ENCODE measurements around the gene IZUMO4. TPM values are rescaled to one million over a fixed set of nuclear protein-coding genes. Genes with fewer than 3 reads are reported as not detected.

Gene IZUMO4
- total and polyA plus RNA-seq, 7 experiments from 2014 or later = 0.73 to 26.8 (median 15.4) TPM

DNA sequence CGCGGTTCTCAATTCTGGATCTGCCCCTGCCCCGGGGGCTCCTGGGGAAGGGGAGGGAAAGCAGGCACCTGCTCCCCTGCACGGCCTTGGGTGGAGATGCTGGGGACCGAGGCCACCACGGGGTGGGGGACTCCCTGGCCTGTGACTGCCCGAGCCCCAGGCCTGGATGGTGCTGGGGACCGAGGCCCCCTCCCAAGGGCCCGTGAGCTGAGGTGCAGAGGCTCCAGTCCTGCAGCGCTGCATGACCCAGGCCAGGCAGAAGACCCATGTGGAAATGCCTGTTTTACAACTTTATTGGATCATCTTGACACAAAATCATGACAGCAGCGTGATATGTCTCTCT, 4.0 kb downstream of the IZUMO4 start:
- CTCF ChIA-PET = no interaction called here
- POLR2A ChIA-PET = no interaction called here

DNA sequence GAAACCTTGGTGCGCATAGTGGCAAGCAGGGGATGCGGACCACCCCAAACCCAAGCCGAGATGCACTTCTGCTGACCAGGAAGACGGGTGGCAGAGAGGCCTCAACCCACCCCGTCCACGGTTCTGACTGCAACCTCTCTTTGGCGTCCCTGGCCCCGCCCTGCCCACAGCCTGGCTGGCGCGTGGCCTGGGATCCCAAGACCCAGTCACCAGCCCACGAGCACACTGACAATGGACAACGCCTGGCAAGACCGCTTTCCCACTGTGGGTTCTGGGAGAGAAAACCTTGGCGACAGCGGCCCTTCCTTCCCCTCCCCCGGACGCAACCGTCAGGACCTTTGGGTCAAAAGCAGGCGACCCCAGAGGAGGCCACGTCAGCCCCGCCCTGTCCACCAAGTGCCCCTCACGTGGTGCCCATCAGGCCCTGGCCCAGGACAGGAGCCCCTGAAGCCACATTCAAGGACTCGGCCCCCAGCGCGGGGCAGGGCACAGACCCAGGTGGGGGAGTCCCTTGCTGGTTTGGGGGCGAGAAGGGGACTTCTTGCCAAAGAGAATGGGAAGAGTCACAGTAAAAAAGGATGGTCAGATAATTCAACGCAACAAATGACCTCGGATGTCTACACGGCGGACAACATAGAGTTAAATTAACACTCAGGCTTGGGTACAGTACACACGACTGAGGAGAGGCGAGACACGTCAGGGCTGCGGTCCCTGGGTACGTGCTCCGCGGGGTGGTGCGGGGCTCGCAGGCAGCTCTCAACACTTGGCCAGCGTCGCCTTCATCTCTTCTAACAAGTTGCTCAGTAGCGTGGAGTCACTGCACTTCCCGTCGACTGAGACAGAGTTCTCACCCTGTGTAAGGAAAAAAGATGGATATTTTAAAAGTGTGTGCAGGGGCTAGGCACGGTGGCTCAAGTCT, 5.0 kb downstream of the IZUMO4 start:
- no peak overlapping the region for H3K4me3 ChIP-seq (ENCODE audit: low read length)
- H3K27ac ChIP-seq (ENCODE audit: low read depth, low read length) = no peak overlapping the region
- peaks cover 15 to 35% (median 33%) of the 10 kb centered on the region in 5 donors for H3K36me3 Mint-ChIP-seq
- peaks cover 0 to 17% (median 2%) of the 10 kb centered on the region in 11 donors for H3K9me3 Mint-ChIP-seq
- H3K27ac Mint-ChIP-seq = peak overlapping the region in 1 of 9 donors; percentile 87
- peaks cover 0 to 14% (median 4%) of the 10 kb centered on the region in 7 donors for H3K4me1 Mint-ChIP-seq
- ATAC-seq (no peak), DNase-seq (no peak)
- H3K36me3 ChIP-seq (ENCODE audit: control insufficient read depth in 2 of 3, insufficient read depth in 3 of 3, low read length in 3 of 3) = peaks cover 0 to 62% (median 6%) of the 10 kb centered on the region in 3 experiments
- H3K27me3 Mint-ChIP-seq = no peaks in the 10 kb centered on the region
- H3K4me1 ChIP-seq (ENCODE audit: control insufficient read depth in 2 of 2, insufficient read depth in 2 of 2, low read length in 2 of 2) = peaks cover 5 to 8% of the 10 kb centered on the region in 2 donors
- ChIA-PET POLR2A (no interaction called here), CTCF (no interaction called here)
- H3K9me3 ChIP-seq (ENCODE audit: control insufficient read depth in 2 of 3, low read length in 3 of 3) = peaks cover 0 to 11% (median 0%) of the 10 kb centered on the region in 3 experiments
- no peaks in the 10 kb centered on the region for H3K27me3 ChIP-seq (ENCODE audit: control insufficient read depth in 2 of 2, insufficient read depth in 2 of 2, low read length in 2 of 2)
- peak overlapping the region in 1 of 10 donors; percentile 38 for H3K4me3 Mint-ChIP-seq
- intact Hi-C loops (cut with micrococcal nuclease) = no loop called here

More for the DNA sequence above, 4.0 kb downstream of the IZUMO4 start:
- intact Hi-C loops (cut with micrococcal nuclease) = no loop called here
- peaks cover 0 to 4% (median 0%) of the 10 kb centered on the region in 3 experiments for H3K9me3 ChIP-seq (ENCODE audit: control insufficient read depth in 2 of 3, low read length in 3 of 3)
- Mint-ChIP-seq H3K9me3 (peaks cover 0 to 16% (median 2%) of the 10 kb centered on the region in 11 donors), H3K36me3 (peaks cover 11 to 27% (median 23%) of the 10 kb centered on the region in 5 donors), H3K4me3 (no peak overlapping the region), H3K4me1 (peaks cover 0 to 14% (median 4%) of the 10 kb centered on the region in 7 donors), H3K27me3 (no peaks in the 10 kb centered on the region), H3K27ac (no peak overlapping the region)
- no peak for DNase-seq
- H3K4me3 ChIP-seq (ENCODE audit: low read length) = no peak overlapping the region
- no peak for ATAC-seq
- peaks cover 5 to 8% of the 10 kb centered on the region in 2 donors for H3K4me1 ChIP-seq (ENCODE audit: control insufficient read depth in 2 of 2, insufficient read depth in 2 of 2, low read length in 2 of 2)
- no peak overlapping the region for H3K27ac ChIP-seq (ENCODE audit: low read depth, low read length)
- H3K27me3 ChIP-seq (ENCODE audit: control insufficient read depth in 2 of 2, insufficient read depth in 2 of 2, low read length in 2 of 2) = no peaks in the 10 kb centered on the region
- H3K36me3 ChIP-seq (ENCODE audit: control insufficient read depth in 2 of 3, insufficient read depth in 3 of 3, low read length in 3 of 3) = peaks cover 0 to 52% (median 6%) of the 10 kb centered on the region in 3 experiments

DNA sequence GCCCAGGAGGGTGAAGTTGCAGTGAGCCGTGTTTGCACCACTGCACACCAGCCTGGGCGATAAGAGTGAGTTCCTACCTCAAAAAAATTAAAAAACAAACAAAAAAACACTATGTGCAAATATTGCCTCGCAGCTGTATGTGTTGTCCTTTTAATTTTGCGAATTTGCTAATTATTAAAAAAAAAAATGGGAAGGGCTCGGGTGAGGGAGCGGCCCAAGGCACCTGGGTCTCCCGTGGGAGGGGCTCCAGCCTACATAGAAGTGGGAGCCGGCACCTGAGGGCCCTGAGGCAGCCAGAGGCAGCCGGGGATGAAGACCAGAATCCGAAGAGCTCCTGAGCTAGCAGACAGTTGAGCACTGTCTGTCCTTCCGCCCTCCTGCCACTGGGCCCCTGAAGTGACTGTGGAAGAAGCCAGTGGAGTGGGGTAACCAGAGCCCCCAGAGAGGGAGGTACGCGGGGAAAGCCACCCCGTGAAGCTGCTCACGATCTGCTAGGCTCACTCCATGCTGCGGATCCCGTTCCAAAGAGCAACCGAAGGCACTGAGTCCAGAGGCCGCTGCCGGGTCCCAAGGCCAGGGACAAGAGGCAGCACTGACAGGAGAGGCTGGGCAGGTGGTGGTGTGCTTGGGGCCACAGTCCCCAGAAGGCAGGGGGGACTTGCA, 6.5 kb downstream of the IZUMO4 start:
- no peaks in the 10 kb centered on the region for H3K27me3 ChIP-seq (ENCODE audit: control insufficient read depth in 2 of 2, insufficient read depth in 2 of 2, low read length in 2 of 2)
- Mint-ChIP-seq H3K4me1 (peaks cover 0 to 6% (median 0%) of the 10 kb centered on the region in 7 donors), H3K36me3 (peaks cover 15 to 47% (median 39%) of the 10 kb centered on the region in 5 donors), H3K27ac (no peak overlapping the region), H3K9me3 (peaks cover 0 to 17% (median 2%) of the 10 kb centered on the region in 11 donors), H3K27me3 (no peaks in the 10 kb centered on the region), H3K4me3 (no peak overlapping the region)
- no peak for ATAC-seq
- H3K9me3 ChIP-seq (ENCODE audit: control insufficient read depth in 2 of 3, low read length in 3 of 3) = peaks cover 0 to 11% (median 0%) of the 10 kb centered on the region in 3 experiments
- DNase-seq = no peak
- H3K36me3 ChIP-seq (ENCODE audit: control insufficient read depth in 2 of 3, insufficient read depth in 3 of 3, low read length in 3 of 3) = peaks cover 0 to 73% (median 6%) of the 10 kb centered on the region in 3 experiments
- intact Hi-C loops (cut with micrococcal nuclease) = no loop called here
- H3K4me3 ChIP-seq (ENCODE audit: low read length) = no peak overlapping the region
- ChIA-PET CTCF (no interaction called here), POLR2A (no interaction called here)
- H3K27ac ChIP-seq (ENCODE audit: low read depth, low read length) = no peak overlapping the region
- H3K4me1 ChIP-seq (ENCODE audit: control insufficient read depth in 2 of 2, insufficient read depth in 2 of 2, low read length in 2 of 2) = no peaks in the 10 kb centered on the region

DNA sequence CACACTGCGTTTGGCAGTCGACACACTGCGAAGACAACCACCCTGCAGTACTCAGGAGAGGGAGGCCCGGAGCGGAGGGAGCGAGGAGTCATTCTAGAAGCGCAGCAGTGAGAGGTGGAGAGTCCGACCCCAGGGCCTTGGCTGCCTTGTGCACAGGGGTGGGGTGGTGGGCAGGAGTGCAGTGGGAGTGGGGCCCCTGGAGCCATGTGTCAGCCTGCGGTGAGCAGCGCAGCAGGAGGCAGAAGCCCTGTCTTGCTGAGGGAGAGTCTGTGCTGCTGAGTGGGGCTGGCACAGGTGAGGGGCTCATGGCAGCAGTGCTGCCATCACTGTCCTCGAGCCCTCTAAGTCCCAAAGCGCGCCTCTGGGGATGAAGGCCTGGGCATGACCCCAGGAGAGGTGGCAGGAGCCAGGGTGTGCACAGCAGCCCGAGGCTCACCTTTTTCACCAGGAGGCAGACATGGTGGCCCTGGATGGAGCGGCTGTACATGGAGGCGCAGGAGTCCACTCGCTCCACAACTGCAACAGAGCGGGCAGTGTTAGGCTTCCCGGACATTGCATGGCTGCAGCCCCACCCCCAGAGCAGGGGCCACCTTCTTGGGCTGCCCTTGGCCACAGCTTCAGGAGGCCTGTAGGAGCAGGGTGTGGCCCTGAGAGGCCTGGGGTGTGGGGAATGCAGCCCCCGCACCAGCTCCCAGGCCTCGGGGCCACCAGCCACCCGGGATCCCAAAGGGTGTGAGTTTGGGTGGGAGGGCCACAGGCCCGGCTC, 11.7 kb downstream of the IZUMO4 start:
- peak overlapping the region in 1 of 10 donors; percentile 29 for H3K4me3 Mint-ChIP-seq

DNA sequence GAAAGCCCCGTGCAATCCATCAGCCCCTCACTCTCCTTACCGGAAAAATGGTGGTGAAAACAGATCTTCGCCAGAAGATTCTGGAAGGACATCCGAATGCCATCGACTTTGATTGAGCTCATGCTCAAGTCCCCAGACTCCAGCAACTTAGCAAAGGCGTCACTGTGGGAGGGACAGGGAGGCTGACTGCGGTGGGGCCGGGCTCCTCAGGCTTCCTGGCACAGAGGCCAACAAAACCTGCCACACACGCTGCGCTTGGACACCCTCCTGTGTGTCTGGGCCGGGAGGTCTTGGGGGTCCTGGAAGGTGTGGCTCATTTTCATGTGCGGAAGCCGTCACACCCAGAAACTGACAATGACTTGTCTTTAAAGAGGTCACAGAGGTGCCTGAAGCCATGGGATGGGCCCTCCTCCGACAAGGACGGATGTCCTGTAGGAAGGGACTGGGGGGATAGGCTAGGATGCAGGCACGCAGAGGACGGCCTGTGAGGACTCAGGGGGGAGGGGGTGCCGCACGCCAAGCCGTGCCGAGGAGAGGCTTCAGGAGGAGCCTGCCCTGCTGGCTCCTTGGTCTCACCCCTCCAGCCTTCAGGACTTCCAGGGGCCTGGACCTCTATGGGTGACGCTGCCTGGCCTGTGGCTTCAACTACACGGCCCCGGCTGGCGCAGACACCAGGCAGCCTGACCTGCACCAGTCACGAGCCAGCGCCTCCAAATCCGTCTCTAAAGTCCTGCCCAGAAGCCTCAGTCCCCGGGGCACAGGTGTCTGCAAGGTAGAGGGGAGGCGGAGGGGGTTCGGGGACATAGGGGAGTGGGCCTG, 12.5 kb downstream of the IZUMO4 start:
- peaks cover 15 to 54% (median 35%) of the 10 kb centered on the region in 5 donors for H3K36me3 Mint-ChIP-seq
- no peak overlapping the region for H3K27ac ChIP-seq (ENCODE audit: low read depth, low read length)
- ATAC-seq (no peak), DNase-seq (no peak)
- H3K9me3 ChIP-seq (ENCODE audit: control insufficient read depth in 2 of 3, low read length in 3 of 3) = peaks cover 0 to 11% (median 0%) of the 10 kb centered on the region in 3 experiments
- ChIA-PET POLR2A (interaction anchor here (0.6 to 1.3 kb wide), 2 partner anchors 26 to 922 kb away, joined by 3 to 4 read pairs; no protein-coding TSS in a partner anchor), CTCF (no interaction called here)
- intact Hi-C loops (cut with micrococcal nuclease) = no loop called here
- no peak overlapping the region for H3K4me3 Mint-ChIP-seq
- peaks cover 0 to 10% (median 0%) of the 10 kb centered on the region in 7 donors for H3K4me1 Mint-ChIP-seq
- peaks cover 0 to 11% (median 1%) of the 10 kb centered on the region in 11 donors for H3K9me3 Mint-ChIP-seq
- H3K27ac Mint-ChIP-seq = no peak overlapping the region
- H3K4me1 ChIP-seq (ENCODE audit: control insufficient read depth in 2 of 2, insufficient read depth in 2 of 2, low read length in 2 of 2) = peaks cover 0 to 12% of the 10 kb centered on the region in 2 donors
- H3K27me3 ChIP-seq (ENCODE audit: control insufficient read depth in 2 of 2, insufficient read depth in 2 of 2, low read length in 2 of 2) = no peaks in the 10 kb centered on the region
- no peaks in the 10 kb centered on the region for H3K27me3 Mint-ChIP-seq
- H3K4me3 ChIP-seq (ENCODE audit: low read length) = no peak overlapping the region
- H3K36me3 ChIP-seq (ENCODE audit: control insufficient read depth in 2 of 3, insufficient read depth in 3 of 3, low read length in 3 of 3) = peaks cover 0 to 92% (median 4%) of the 10 kb centered on the region in 3 experiments

More for the DNA sequence above, 11.7 kb downstream of the IZUMO4 start:
- Histone ChIP-seq H3K4me1 (ENCODE audit: control insufficient read depth in 2 of 2, insufficient read depth in 2 of 2, low read length in 2 of 2) (peaks cover 0 to 12% of the 10 kb centered on the region in 2 donors), H3K27ac (ENCODE audit: low read depth, low read length) (no peak overlapping the region), H3K9me3 (ENCODE audit: control insufficient read depth in 2 of 3, low read length in 3 of 3) (peaks cover 0 to 11% (median 0%) of the 10 kb centered on the region in 3 experiments), H3K27me3 (ENCODE audit: control insufficient read depth in 2 of 2, insufficient read depth in 2 of 2, low read length in 2 of 2) (no peaks in the 10 kb centered on the region), H3K36me3 (ENCODE audit: control insufficient read depth in 2 of 3, insufficient read depth in 3 of 3, low read length in 3 of 3) (peaks cover 0 to 92% (median 4%) of the 10 kb centered on the region in 3 experiments), H3K4me3 (ENCODE audit: low read length) (no peak overlapping the region)
- Mint-ChIP-seq H3K27ac (peak overlapping the region in 2 of 9 donors; percentile 15 to 22), H3K9me3 (peaks cover 0 to 17% (median 2%) of the 10 kb centered on the region in 11 donors), H3K36me3 (peaks cover 12 to 53% (median 43%) of the 10 kb centered on the region in 5 donors), H3K4me1 (peaks cover 0 to 11% (median 0%) of the 10 kb centered on the region in 7 donors), H3K27me3 (no peaks in the 10 kb centered on the region)
- intact Hi-C loops (cut with micrococcal nuclease) = no loop called here
- ChIA-PET POLR2A (interaction anchor here (1.3 kb wide), 1 partner anchor 25 kb away, joined by 3 read pairs; no protein-coding TSS in a partner anchor), CTCF (no interaction called here)
- no peak for DNase-seq
- no peak for ATAC-seq

Data from naive thymus-derived CD4-positive, alpha-beta T cell (primary cell).